ENCODE data around the gene IGSF9B.

DNA sequence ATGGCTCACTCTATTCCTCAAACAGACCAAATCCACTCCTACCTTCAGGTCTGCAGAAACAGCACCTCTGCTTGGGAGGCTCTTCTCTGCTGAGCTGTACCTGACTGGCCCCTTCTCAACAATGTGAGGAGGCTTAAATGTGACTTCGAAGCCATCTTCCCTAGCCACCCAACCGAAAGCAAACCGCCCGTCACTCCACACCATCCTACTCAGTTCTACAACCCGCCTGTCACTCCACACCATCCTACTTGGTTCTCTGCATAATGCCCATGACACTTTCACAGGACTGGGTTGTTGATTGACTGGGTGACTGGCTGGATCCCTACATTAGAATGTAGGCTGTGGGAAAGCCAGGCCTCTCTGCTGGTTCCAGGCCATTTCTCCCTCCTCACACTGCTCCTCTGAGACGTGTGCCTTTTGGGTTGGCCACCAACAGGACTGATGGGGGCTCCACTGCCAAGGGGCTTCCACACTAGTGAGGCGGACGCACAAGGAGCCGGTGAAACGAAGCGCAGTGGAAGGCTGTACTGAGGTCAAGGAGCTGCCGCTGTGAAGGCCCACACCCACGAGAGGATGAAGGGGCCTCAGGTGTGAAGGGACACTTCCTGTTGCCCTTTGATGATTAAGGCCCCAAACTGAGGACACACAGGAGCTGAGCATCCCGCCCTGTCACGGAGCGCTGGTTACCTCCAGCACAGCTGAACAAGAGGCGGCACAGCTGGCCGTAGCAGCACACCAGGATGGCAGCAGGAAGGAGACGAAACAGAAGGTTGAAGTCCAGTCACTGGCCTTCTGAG lies 64.0 kb downstream of the IGSF9B start:
- no peak for TF ChIP-seq POLR2A (IDR thresholded peaks at IDR 0.05)
- TF ChIP-seq, protein P1, sequence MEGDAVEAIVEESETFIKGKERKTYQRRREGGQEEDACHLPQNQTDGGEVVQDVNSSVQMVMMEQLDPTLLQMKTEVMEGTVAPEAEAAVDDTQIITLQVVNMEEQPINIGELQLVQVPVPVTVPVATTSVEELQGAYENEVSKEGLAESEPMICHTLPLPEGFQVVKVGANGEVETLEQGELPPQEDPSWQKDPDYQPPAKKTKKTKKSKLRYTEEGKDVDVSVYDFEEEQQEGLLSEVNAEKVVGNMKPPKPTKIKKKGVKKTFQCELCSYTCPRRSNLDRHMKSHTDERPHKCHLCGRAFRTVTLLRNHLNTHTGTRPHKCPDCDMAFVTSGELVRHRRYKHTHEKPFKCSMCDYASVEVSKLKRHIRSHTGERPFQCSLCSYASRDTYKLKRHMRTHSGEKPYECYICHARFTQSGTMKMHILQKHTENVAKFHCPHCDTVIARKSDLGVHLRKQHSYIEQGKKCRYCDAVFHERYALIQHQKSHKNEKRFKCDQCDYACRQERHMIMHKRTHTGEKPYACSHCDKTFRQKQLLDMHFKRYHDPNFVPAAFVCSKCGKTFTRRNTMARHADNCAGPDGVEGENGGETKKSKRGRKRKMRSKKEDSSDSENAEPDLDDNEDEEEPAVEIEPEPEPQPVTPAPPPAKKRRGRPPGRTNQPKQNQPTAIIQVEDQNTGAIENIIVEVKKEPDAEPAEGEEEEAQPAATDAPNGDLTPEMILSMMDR (IDR thresholded peaks at IDR 0.05) = no peak

Data from uterus (tissue), 2 donors.